ENCODE measurements around the gene TGFB2.

GRCh38 chr1:218439541-218440295 lies 94.6 kb downstream of the TGFB2 start:
- TF ChIP-seq CTCF (IDR thresholded peaks at IDR 0.05), result no peak
- TF ChIP-seq EP300 (IDR thresholded peaks at IDR 0.05), result no peak
- TF ChIP-seq POLR2AphosphoS5 (IDR thresholded peaks at IDR 0.05), result no peak

Measured in stomach (tissue), 4 donors.